ENCODE data around the gene GPATCH1.
A peak's percentile ranks its signal among the peaks of the same experiment; 100 is the strongest.
"Not testable (repeated sequence)": the region's sequence is repeated elsewhere in the genome, so short reads cannot be mapped to it uniquely, and the experiment has no call there.

The GPATCH1 gene

GRCh38 chr19:33117501-33117900 is 36.5 kb downstream of the GPATCH1 start:
- DNase-seq: no peak

- DNase-seq: no peak
These were observed 37.7 kb downstream of the GPATCH1 start for GRCh38 chr19:33118643-33119042.

- no peak for DNase-seq
These were observed 43.5 kb downstream of the GPATCH1 start for GRCh38 chr19:33124207-33125098.

- DNase-seq: peak; percentile 62
These were observed 45.0 kb downstream of the GPATCH1 start for GRCh38 chr19:33125929-33126388.

GRCh38 chr19:33126712-33127111 is 45.7 kb downstream of the GPATCH1 start:
- not testable (repeated sequence) for DNase-seq

- no peak for DNase-seq
These were observed 48.9 kb downstream of the GPATCH1 start for GRCh38 chr19:33129901-33130300.

GRCh38 chr19:33130433-33130832 is 49.5 kb downstream of the GPATCH1 start:
- DNase-seq: no peak

- DNase-seq: no peak
These were observed 51.0 kb downstream of the GPATCH1 start, which contains the start of gene WDR88 for GRCh38 chr19:33132021-33132420. WDR88 (plus strand) TSS chr19:33132114; CDS start chr19:33132170, 56 bp downstream.

GRCh38 chr19:33132425-33132824 is 51.4 kb downstream of the GPATCH1 start:
- DNase-seq: no peak

GRCh38 chr19:33133438-33134031 is 52.6 kb downstream of the GPATCH1 start:
- DNase-seq: no peak

- DNase-seq: no peak
These were observed 53.6 kb downstream of the GPATCH1 start for GRCh38 chr19:33134571-33135041.

GRCh38 chr19:33139165-33139564 is 58.2 kb downstream of the GPATCH1 start:
- DNase-seq: no peak

GRCh38 chr19:33143897-33144405 is 63.0 kb downstream of the GPATCH1 start:
- peak; percentile 49 for DNase-seq

- no peak for DNase-seq
These were observed 65.2 kb downstream of the GPATCH1 start for GRCh38 chr19:33146209-33146608.

GRCh38 chr19:33147538-33147937 is 66.6 kb downstream of the GPATCH1 start:
- DNase-seq: no peak

GRCh38 chr19:33150852-33151518 is 70.0 kb downstream of the GPATCH1 start:
- DNase-seq: no peak

GRCh38 chr19:33152176-33152575 is 71.2 kb downstream of the GPATCH1 start:
- no peak for DNase-seq

GRCh38 chr19:33152625-33153024 is 71.6 kb downstream of the GPATCH1 start:
- DNase-seq: not testable (repeated sequence)

GRCh38 chr19:33154313-33154712 is 73.3 kb downstream of the GPATCH1 start:
- not testable (repeated sequence) for DNase-seq

- peak; percentile 58 for DNase-seq
These were observed 75.4 kb downstream of the GPATCH1 start for GRCh38 chr19:33156334-33156733.

- DNase-seq: no peak
These were observed 76.9 kb downstream of the GPATCH1 start for GRCh38 chr19:33157906-33158305.

GRCh38 chr19:33158365-33158764 is 77.4 kb downstream of the GPATCH1 start:
- no peak for DNase-seq

GRCh38 chr19:33159149-33159548 is 78.2 kb downstream of the GPATCH1 start:
- no peak for DNase-seq
